Measurements from ENCODE around the gene GRID2. TPM values are rescaled to one million over a fixed set of nuclear protein-coding genes. Genes with fewer than 3 reads are reported as not detected.

Gene GRID2
- total RNA-seq, 1 experiment from 2014 or later = 2.2 TPM

DNA sequence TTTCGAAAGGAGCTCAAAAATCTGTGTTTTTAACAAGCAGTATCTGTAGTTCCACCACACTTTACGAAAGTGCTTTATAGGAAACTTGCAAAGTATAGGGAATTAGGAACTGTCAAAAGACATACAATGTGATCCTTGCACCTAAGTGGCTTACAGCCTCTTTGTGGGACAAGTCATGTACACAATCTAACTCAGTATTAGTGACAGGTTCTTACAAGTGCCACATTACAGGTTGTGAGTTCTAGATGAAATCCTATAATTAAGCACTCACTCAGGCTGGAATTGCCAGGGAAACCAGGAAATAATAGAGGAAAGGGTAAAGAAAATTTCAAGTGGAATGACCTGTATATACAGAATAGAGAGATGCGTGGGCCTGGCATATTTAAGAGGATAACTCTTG, 957.4 kb downstream of the GRID2 start:
- H4K20me1 ChIP-seq (ENCODE audit: low read length) = no peaks in the 10 kb centered on the region
- CTCF ChIA-PET = no interaction called here
- H3K4me2 ChIP-seq (ENCODE audit: low read length) = no peak overlapping the region
- H3K27me3 ChIP-seq (ENCODE audit: low read length) = no peaks in the 10 kb centered on the region
- no peaks in the 10 kb centered on the region for H3K79me2 ChIP-seq (ENCODE audit: low read length)
- POLR2A ChIA-PET (ENCODE audit: unreplicated experiment) = no interaction called here
- no peaks in the 10 kb centered on the region for H3F3A ChIP-seq (ENCODE audit: low read length, unreplicated experiment)
- no TSS peak for BruUV-seq (replicated peaks)
- no peak overlapping the region for H3K27ac ChIP-seq (ENCODE audit: low read length)
- no peak overlapping the region for H2AFZ ChIP-seq (ENCODE audit: low read length)
- no peaks in the 10 kb centered on the region for H3K9me3 ChIP-seq (ENCODE audit: low read length)
- no peaks in the 10 kb centered on the region for H3K4me1 ChIP-seq (ENCODE audit: insufficient read depth, low read length)
- ATAC-seq (no peak), DNase-seq (no peak)
- no peaks in the 10 kb centered on the region for H3K36me3 ChIP-seq (ENCODE audit: low read depth, low read length)
- TF ChIP-seq EZH2phosphoT487 (IDR thresholded peaks at IDR 0.05; ENCODE audit: borderline replicate concordance, low read length) (no peak), CTCF (conservative IDR thresholded peaks at IDR 0.05; ENCODE audit: low read depth, low read length) (no peak), EZH2 (IDR thresholded peaks at IDR 0.05; ENCODE audit: low read length, unreplicated experiment) (no peak)
- no peaks in the 10 kb centered on the region for H3K9me2 ChIP-seq (replicated peaks; ENCODE audit: low read length)
- intact Hi-C loops (cut with micrococcal nuclease) = no loop called here
- no peak overlapping the region for H3K4me3 ChIP-seq (ENCODE audit: low read length)
- no peak overlapping the region for H3K9ac ChIP-seq (ENCODE audit: low read length)

DNA sequence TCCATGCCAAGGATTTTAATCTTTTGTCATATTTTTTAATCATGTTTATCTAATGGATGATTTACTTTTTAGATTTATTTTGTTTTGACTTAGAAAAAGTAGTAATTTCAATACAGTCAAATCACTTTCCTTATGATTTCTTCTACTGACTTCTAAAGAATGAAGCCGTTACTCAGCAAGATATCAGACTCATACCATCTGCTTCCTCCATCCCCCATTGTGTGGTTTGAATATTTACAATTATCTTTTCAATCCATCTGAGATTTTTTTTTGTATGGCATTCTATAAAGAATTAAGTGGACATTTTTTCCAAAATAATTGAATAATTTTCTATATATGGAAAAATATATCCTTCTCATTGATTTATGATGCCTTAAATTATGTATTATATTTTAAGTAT, 959.4 kb downstream of the GRID2 start:
- ATAC-seq (no peak), DNase-seq (no peak)
- intact Hi-C loops (cut with micrococcal nuclease) = no loop called here
- Histone ChIP-seq H3K79me2 (ENCODE audit: low read length) (no peaks in the 10 kb centered on the region), H3K9me3 (ENCODE audit: low read length) (no peaks in the 10 kb centered on the region), H3K9me2 (replicated peaks; ENCODE audit: low read length) (no peaks in the 10 kb centered on the region), H3K27ac (ENCODE audit: low read length) (no peak overlapping the region), H3F3A (ENCODE audit: low read length, unreplicated experiment) (no peaks in the 10 kb centered on the region), H3K4me3 (ENCODE audit: low read length) (no peak overlapping the region), H3K9ac (ENCODE audit: low read length) (no peak overlapping the region), H3K36me3 (ENCODE audit: low read depth, low read length) (no peaks in the 10 kb centered on the region), H3K4me2 (ENCODE audit: low read length) (no peak overlapping the region), H2AFZ (ENCODE audit: low read length) (no peak overlapping the region), H3K4me1 (ENCODE audit: insufficient read depth, low read length) (no peaks in the 10 kb centered on the region), H4K20me1 (ENCODE audit: low read length) (no peaks in the 10 kb centered on the region), H3K27me3 (ENCODE audit: low read length) (no peaks in the 10 kb centered on the region)
- no TSS peak for BruUV-seq (replicated peaks)
- CTCF ChIA-PET = no interaction called here
- TF ChIP-seq CTCF (conservative IDR thresholded peaks at IDR 0.05; ENCODE audit: low read depth, low read length) (no peak), EZH2 (IDR thresholded peaks at IDR 0.05; ENCODE audit: low read length, unreplicated experiment) (no peak), EZH2phosphoT487 (IDR thresholded peaks at IDR 0.05; ENCODE audit: borderline replicate concordance, low read length) (no peak)
- POLR2A ChIA-PET (ENCODE audit: unreplicated experiment) = no interaction called here

GRCh38 chr4:93267747-93268146, 964.0 kb downstream of the GRID2 start:
- Histone ChIP-seq H3K27me3 (ENCODE audit: low read length) (no peaks in the 10 kb centered on the region), H2AFZ (ENCODE audit: low read length) (no peak overlapping the region), H3K27ac (ENCODE audit: low read length) (no peak overlapping the region), H3K9me2 (replicated peaks; ENCODE audit: low read length) (no peaks in the 10 kb centered on the region), H3K4me1 (ENCODE audit: insufficient read depth, low read length) (no peaks in the 10 kb centered on the region), H4K20me1 (ENCODE audit: low read length) (no peaks in the 10 kb centered on the region), H3K4me2 (ENCODE audit: low read length) (no peak overlapping the region), H3K79me2 (ENCODE audit: low read length) (no peaks in the 10 kb centered on the region), H3K9me3 (ENCODE audit: low read length) (no peaks in the 10 kb centered on the region), H3K4me3 (ENCODE audit: low read length) (no peak overlapping the region), H3K9ac (ENCODE audit: low read length) (no peak overlapping the region), H3K36me3 (ENCODE audit: low read depth, low read length) (no peaks in the 10 kb centered on the region), H3F3A (ENCODE audit: low read length, unreplicated experiment) (no peaks in the 10 kb centered on the region)
- TF ChIP-seq CTCF (conservative IDR thresholded peaks at IDR 0.05; ENCODE audit: low read depth, low read length) = no peak
- no peak for TF ChIP-seq EZH2 (IDR thresholded peaks at IDR 0.05; ENCODE audit: low read length, unreplicated experiment)
- no peak for TF ChIP-seq EZH2phosphoT487 (IDR thresholded peaks at IDR 0.05; ENCODE audit: borderline replicate concordance, low read length)
- no TSS peak for BruUV-seq (replicated peaks)
- DNase-seq (no peak), ATAC-seq (no peak)
- ChIA-PET CTCF (no interaction called here), POLR2A (ENCODE audit: unreplicated experiment) (no interaction called here)
- intact Hi-C loops (cut with micrococcal nuclease) = no loop called here
